Neural progenitor cell (in vitro differentiated cells): ENCODE data around the gene HOXA2. TPM values are rescaled to one million over a fixed set of nuclear protein-coding genes. Genes with fewer than 3 reads are reported as not detected.

Experiments
- DNase-seq: peaks from one replicate; pipeline ENCODE4 v3.0.0-alpha.2; 2016; ENCODE audit warnings: low spot score
- H2AFZ ChIP-seq: fragments of 200-600 bp; sonication (generic); replicated peaks from 2 replicates; pipeline ENCODE4 v1.6.1; 2016; ENCODE audit warnings: antibody characterized with exemption
- H3F3A ChIP-seq: fragments of 200-600 bp; sonication (generic); 2 replicates; pipeline ENCODE4 v1.6.1; 2016; ENCODE audit warnings: antibody characterized with exemption, low read depth
- H3K27ac ChIP-seq: fragments of 200-600 bp; sonication (generic); 2 replicates; pipeline ENCODE4 v1.5.1; 2016; ENCODE audit warnings: mild to moderate bottlenecking
- H3K27me3 ChIP-seq: fragments of 200-600 bp; sonication (generic); 2 replicates; pipeline ENCODE4 v1.6.1; 2016; ENCODE audit warnings: mild to moderate bottlenecking, moderate library complexity
- H3K36me3 ChIP-seq: fragments of 200-600 bp; sonication (generic); 2 replicates; pipeline ENCODE4 v1.5.1; 2016
- H3K4me1 ChIP-seq: fragments of 200-600 bp; sonication (generic); 2 replicates; pipeline ENCODE4 v1.6.1; 2016; ENCODE audit warnings: mixed run types
- H3K4me2 ChIP-seq: fragments of 200-600 bp; sonication (generic); 2 replicates; pipeline ENCODE4 v1.6.1; 2016
- H3K4me3 ChIP-seq: fragments of 200-600 bp; sonication (generic); 2 replicates; pipeline ENCODE4 v1.5.1; 2016
- H3K79me2 ChIP-seq: fragments of 200-600 bp; sonication (generic); 2 replicates; pipeline ENCODE4 v1.6.1; 2016; ENCODE audit warnings: low read depth
- H3K9ac ChIP-seq: fragments of 200-600 bp; sonication (generic); 2 replicates; pipeline ENCODE4 v1.6.1; 2016
- H3K9me3 ChIP-seq: fragments of 200-600 bp; sonication (generic); 2 replicates; pipeline ENCODE4 v1.5.1; 2016; ENCODE audit warnings: low read depth
- H4K20me1 ChIP-seq: fragments of 200-600 bp; sonication (generic); 2 replicates; pipeline ENCODE4 v1.6.1; 2016; ENCODE audit warnings: low read depth
- H3K27ac Mint-ChIP-seq: 3 replicates; pipeline ENCODE4 v1.8.0; 2021; ENCODE audit warnings: mixed read lengths
- H3K27me3 Mint-ChIP-seq: 2 replicates; pipeline ENCODE4 v1.8.0; 2022; ENCODE audit warnings: low read depth, mild to moderate bottlenecking, inconsistent platforms, moderate library complexity, mixed read lengths; ENCODE audit not compliant: insufficient read depth
- H3K36me3 Mint-ChIP-seq: 3 replicates; pipeline ENCODE4 v1.8.0; 2021; ENCODE audit warnings: mixed read lengths
- H3K4me1 Mint-ChIP-seq: 3 replicates; pipeline ENCODE4 v1.8.0; 2021; ENCODE audit warnings: mixed read lengths
- H3K4me3 Mint-ChIP-seq: 3 replicates; pipeline ENCODE4 v1.8.0; 2021; ENCODE audit warnings: mild to moderate bottlenecking, moderate library complexity, mixed read lengths
- H3K9me3 Mint-ChIP-seq: 3 replicates; pipeline ENCODE4 v1.8.0; 2020; ENCODE audit warnings: mixed read lengths
- CTCF ChIP-seq: fragments of 200-600 bp; sonication (generic); IDR thresholded peaks from 2 replicates; pipeline ENCODE4 v1.5.1; 2017; ENCODE audit warnings: antibody characterized with exemption, mild to moderate bottlenecking
- EZH2 ChIP-seq: fragments of 200-600 bp; sonication (generic); IDR thresholded peaks from 2 replicates; pipeline ENCODE4 v1.6.1; 2017; ENCODE audit warnings: antibody characterized with exemption, mild to moderate bottlenecking, moderate library complexity
- EZH2phosphoT487 ChIP-seq: fragments of 200-600 bp; sonication (generic); IDR thresholded peaks from 2 replicates; pipeline ENCODE4 v1.6.1; 2017; ENCODE audit warnings: antibody characterized with exemption
- total RNA-seq: library from RNA; depleted of rRNA; stranded (reverse); fragments of >200 nt; gene quantifications from 2 replicates; pipeline ENCODE4 v1.2.3, GENCODE V29; 2015; ENCODE audit warnings: low replicate concordance

Gene HOXA2
- total RNA-seq, 1 donor from 2014 or later = not detected

- Mint-ChIP-seq H3K27me3 (peaks cover 95% of the 10 kb centered on the region), H3K9me3 (peaks cover 3% of the 10 kb centered on the region), H3K4me1 (no peaks in the 10 kb centered on the region), H3K27ac (no peak overlapping the region), H3K4me3 (peak overlapping the region; percentile 49), H3K36me3 (no peaks in the 10 kb centered on the region)
- no peak overlapping the region for H3K9ac ChIP-seq
- peaks cover 24% of the 10 kb centered on the region for H3F3A ChIP-seq
- peak; percentile 83 for DNase-seq
- H3K4me1 ChIP-seq = no peaks in the 10 kb centered on the region
- no peaks in the 10 kb centered on the region for H3K9me3 ChIP-seq
- no peak overlapping the region for H3K27ac ChIP-seq
- no peak overlapping the region for H2AFZ ChIP-seq
- peaks cover 100% of the 10 kb centered on the region for H3K27me3 ChIP-seq
- TF ChIP-seq EZH2 (peak; percentile 94), CTCF (no peak), EZH2phosphoT487 (peak; percentile 86)
- peaks cover 100% of the 10 kb centered on the region for H4K20me1 ChIP-seq
- no peaks in the 10 kb centered on the region for H3K79me2 ChIP-seq
- H3K4me3 ChIP-seq = no peak overlapping the region
- H3K4me2 ChIP-seq = no peak overlapping the region
- H3K36me3 ChIP-seq = no peaks in the 10 kb centered on the region
Observed at GRCh38 chr7:27108390-27109127, 6.1 kb upstream of the HOXA2 start.

GRCh38 chr7:27107391-27108381 is 5.2 kb upstream of the HOXA2 start:
- Histone ChIP-seq H3K79me2 (no peaks in the 10 kb centered on the region), H3K4me3 (no peak overlapping the region), H3K4me2 (no peak overlapping the region), H4K20me1 (peaks cover 100% of the 10 kb centered on the region), H3K9ac (no peak overlapping the region), H2AFZ (no peak overlapping the region), H3F3A (peaks cover 16% of the 10 kb centered on the region), H3K36me3 (no peaks in the 10 kb centered on the region), H3K9me3 (no peaks in the 10 kb centered on the region), H3K27ac (no peak overlapping the region), H3K4me1 (no peaks in the 10 kb centered on the region), H3K27me3 (peaks cover 100% of the 10 kb centered on the region)
- Mint-ChIP-seq H3K27ac (no peak overlapping the region), H3K36me3 (no peaks in the 10 kb centered on the region), H3K4me1 (no peaks in the 10 kb centered on the region), H3K27me3 (peaks cover 97% of the 10 kb centered on the region), H3K4me3 (no peak overlapping the region), H3K9me3 (peaks cover 3% of the 10 kb centered on the region)
- TF ChIP-seq EZH2phosphoT487 (peak; percentile 1), EZH2 (no peak)
- no peak for DNase-seq

- Histone ChIP-seq H2AFZ (no peak overlapping the region), H3K4me3 (no peak overlapping the region), H3K36me3 (no peaks in the 10 kb centered on the region), H4K20me1 (peaks cover 100% of the 10 kb centered on the region), H3F3A (peaks cover 11% of the 10 kb centered on the region), H3K27me3 (peaks cover 100% of the 10 kb centered on the region), H3K79me2 (no peaks in the 10 kb centered on the region), H3K4me2 (no peak overlapping the region), H3K9me3 (no peaks in the 10 kb centered on the region), H3K9ac (no peak overlapping the region), H3K27ac (no peak overlapping the region), H3K4me1 (no peaks in the 10 kb centered on the region)
- H3K4me1 Mint-ChIP-seq = no peaks in the 10 kb centered on the region
- DNase-seq = no peak
- TF ChIP-seq CTCF = no peak
- TF ChIP-seq EZH2 = peak; percentile 80
- H3K4me3 Mint-ChIP-seq = no peak overlapping the region
- no peaks in the 10 kb centered on the region for H3K36me3 Mint-ChIP-seq
- H3K9me3 Mint-ChIP-seq = peaks cover 3% of the 10 kb centered on the region
- no peak overlapping the region for H3K27ac Mint-ChIP-seq
- H3K27me3 Mint-ChIP-seq = peaks cover 96% of the 10 kb centered on the region
Observed at GRCh38 chr7:27106901-27107240, 4.4 kb upstream of the HOXA2 start.
